Measurements from ENCODE around the gene GNAQ. TPM values are rescaled to one million over a fixed set of nuclear protein-coding genes. Genes with fewer than 3 reads are reported as not detected.
"Not testable (repeated sequence)": the region's sequence is repeated elsewhere in the genome, so short reads cannot be mapped to it uniquely, and the experiment has no call there.

GNAQ gene
- total and polyA plus RNA-seq, 2 experiments from 2014 or later, result 21.1 to 32.8 TPM

GRCh38 chr9:77764894-77765780, 266.5 kb downstream of the GNAQ start:
- no peaks in the 10 kb centered on the region for H3K9me3 ChIP-seq (ENCODE audit: low read depth)
- peak; percentile 70 for TF ChIP-seq CTCF (IDR thresholded peaks at IDR 0.05; ENCODE audit: low read depth, low read length)
- H3K4me1 ChIP-seq (ENCODE audit: low read depth), result no peaks in the 10 kb centered on the region
- H3K27me3 ChIP-seq, result no peaks in the 10 kb centered on the region
- H3K27ac ChIP-seq, result no peak overlapping the region
- DNase-seq (ENCODE audit: low read depth in 1 of 2, low spot score in 1 of 2), result peak in 1 of 2 donors; percentile 79
- H3K36me3 ChIP-seq, result peaks cover 3% of the 10 kb centered on the region
- H3K4me3 ChIP-seq, result no peak overlapping the region

GRCh38 chr9:77763566-77763965, 268.0 kb downstream of the GNAQ start:
- TF ChIP-seq CTCF (IDR thresholded peaks at IDR 0.05; ENCODE audit: low read depth, low read length), result no peak

GRCh38 chr9:77760919-77761318, 270.7 kb downstream of the GNAQ start:
- not testable (repeated sequence) for H3K4me1 ChIP-seq (ENCODE audit: low read depth); H3K4me3 ChIP-seq

More at GRCh38 chr9:77763566-77763965, 268.0 kb downstream of the GNAQ start:
- H3K27ac ChIP-seq, result no peak overlapping the region
- no peaks in the 10 kb centered on the region for H3K9me3 ChIP-seq (ENCODE audit: low read depth)
- H3K36me3 ChIP-seq, result peaks cover 3% of the 10 kb centered on the region
- H3K4me1 ChIP-seq (ENCODE audit: low read depth), result no peaks in the 10 kb centered on the region
- no peak for DNase-seq (ENCODE audit: low read depth in 1 of 2, low spot score in 1 of 2)
- no peaks in the 10 kb centered on the region for H3K27me3 ChIP-seq
- H3K4me3 ChIP-seq, result no peak overlapping the region

GRCh38 chr9:77759391-77759790, 272.2 kb downstream of the GNAQ start:
- H3K9me3 ChIP-seq (ENCODE audit: low read depth), result no peaks in the 10 kb centered on the region
- H3K4me3 ChIP-seq, result no peak overlapping the region
- no peak for TF ChIP-seq CTCF (IDR thresholded peaks at IDR 0.05; ENCODE audit: low read depth, low read length)
- no peak overlapping the region for H3K27ac ChIP-seq
- no peaks in the 10 kb centered on the region for H3K4me1 ChIP-seq (ENCODE audit: low read depth)
- no peak for DNase-seq (ENCODE audit: low read depth in 1 of 2, low spot score in 1 of 2)
- H3K27me3 ChIP-seq, result no peaks in the 10 kb centered on the region
- H3K36me3 ChIP-seq, result peaks cover 3% of the 10 kb centered on the region

More at GRCh38 chr9:77760919-77761318, 270.7 kb downstream of the GNAQ start:
- H3K27me3 ChIP-seq; H3K27ac ChIP-seq; DNase-seq (ENCODE audit: low read depth in 1 of 2, low spot score in 1 of 2); H3K36me3 ChIP-seq; H3K9me3 ChIP-seq (ENCODE audit: low read depth): not testable (repeated sequence)

- no peaks in the 10 kb centered on the region for H3K27me3 ChIP-seq
- no peak overlapping the region for H3K27ac ChIP-seq
- no peak for DNase-seq (ENCODE audit: low read depth in 1 of 2, low spot score in 1 of 2)
- no peaks in the 10 kb centered on the region for H3K9me3 ChIP-seq (ENCODE audit: low read depth)
- no peaks in the 10 kb centered on the region for H3K36me3 ChIP-seq
- H3K4me3 ChIP-seq, result no peak overlapping the region
- no peak for TF ChIP-seq CTCF (IDR thresholded peaks at IDR 0.05; ENCODE audit: low read depth, low read length)
- H3K4me1 ChIP-seq (ENCODE audit: low read depth), result no peaks in the 10 kb centered on the region
Measured at GRCh38 chr9:77756449-77756848, 275.2 kb downstream of the GNAQ start.

GRCh38 chr9:77753180-77753579, 278.4 kb downstream of the GNAQ start:
- no peak overlapping the region for H3K4me3 ChIP-seq
- H3K27ac ChIP-seq, result no peak overlapping the region
- H3K36me3 ChIP-seq, result no peaks in the 10 kb centered on the region
- H3K4me1 ChIP-seq (ENCODE audit: low read depth), result no peaks in the 10 kb centered on the region
- no peaks in the 10 kb centered on the region for H3K27me3 ChIP-seq
- no peaks in the 10 kb centered on the region for H3K9me3 ChIP-seq (ENCODE audit: low read depth)
- TF ChIP-seq CTCF (IDR thresholded peaks at IDR 0.05; ENCODE audit: low read depth, low read length), result no peak
- DNase-seq (ENCODE audit: low read depth in 1 of 2, low spot score in 1 of 2), result no peak

All from cardiac muscle cell (in vitro differentiated cells and primary cell).